Keratinocyte (primary cell): ENCODE results near the gene SMG6.

Experiments
- EZH2 ChIP-seq: IDR thresholded peaks from one replicate; pipeline ENCODE4 v1.6.1; 2012; ENCODE audit warnings: inconsistent platforms, mild to moderate bottlenecking, low read length, moderate library complexity
- TF ChIP-seq, protein P1 (sequence below), 3 experiments: IDR thresholded peaks in 1 of 3; conservative IDR thresholded peaks in 1 of 3; optimal IDR thresholded peaks in 1 of 3; 2 replicates in 2 of 3; 3 replicates in 1 of 3; pipeline versions ENCODE3 to v1.5.1; 2011; ENCODE audit warnings: low read length in 3 of 3, mild to moderate bottlenecking in 3 of 3, moderate library complexity in 2 of 3, control low read depth in 1 of 3, inconsistent platforms in 1 of 3; ENCODE audit not compliant: insufficient read depth in 2 of 3; ENCODE audit errors: extremely low read depth in 1 of 3

DNA sequence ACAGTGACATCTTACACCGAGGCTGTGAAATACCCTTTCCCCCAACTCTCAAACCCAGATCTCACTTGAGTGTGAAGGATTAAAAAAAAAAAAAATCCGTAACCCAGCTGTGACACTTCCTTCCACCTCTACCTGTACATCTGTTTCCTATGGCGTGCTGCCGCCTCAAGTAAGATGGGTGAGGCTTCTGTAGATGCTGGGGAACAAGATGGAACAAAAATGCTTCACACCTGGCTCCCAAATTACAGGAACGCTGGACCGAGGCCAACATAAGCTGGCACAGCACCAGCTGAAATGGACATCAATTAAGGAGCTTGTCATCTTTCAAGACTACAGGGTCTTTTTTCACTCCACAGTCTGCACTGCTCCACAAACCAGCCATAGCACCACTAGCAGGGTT lies 152.8 kb downstream of the SMG6 start:
- TF ChIP-seq, protein P1, sequence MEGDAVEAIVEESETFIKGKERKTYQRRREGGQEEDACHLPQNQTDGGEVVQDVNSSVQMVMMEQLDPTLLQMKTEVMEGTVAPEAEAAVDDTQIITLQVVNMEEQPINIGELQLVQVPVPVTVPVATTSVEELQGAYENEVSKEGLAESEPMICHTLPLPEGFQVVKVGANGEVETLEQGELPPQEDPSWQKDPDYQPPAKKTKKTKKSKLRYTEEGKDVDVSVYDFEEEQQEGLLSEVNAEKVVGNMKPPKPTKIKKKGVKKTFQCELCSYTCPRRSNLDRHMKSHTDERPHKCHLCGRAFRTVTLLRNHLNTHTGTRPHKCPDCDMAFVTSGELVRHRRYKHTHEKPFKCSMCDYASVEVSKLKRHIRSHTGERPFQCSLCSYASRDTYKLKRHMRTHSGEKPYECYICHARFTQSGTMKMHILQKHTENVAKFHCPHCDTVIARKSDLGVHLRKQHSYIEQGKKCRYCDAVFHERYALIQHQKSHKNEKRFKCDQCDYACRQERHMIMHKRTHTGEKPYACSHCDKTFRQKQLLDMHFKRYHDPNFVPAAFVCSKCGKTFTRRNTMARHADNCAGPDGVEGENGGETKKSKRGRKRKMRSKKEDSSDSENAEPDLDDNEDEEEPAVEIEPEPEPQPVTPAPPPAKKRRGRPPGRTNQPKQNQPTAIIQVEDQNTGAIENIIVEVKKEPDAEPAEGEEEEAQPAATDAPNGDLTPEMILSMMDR (optimal IDR thresholded peaks at IDR 0.05 in 1 of 3, IDR thresholded peaks at IDR 0.05 in 1 of 3, conservative IDR thresholded peaks at IDR 0.05 in 1 of 3; ENCODE audit: extremely low read depth in 1 of 3, insufficient read depth in 2 of 3, low read length in 3 of 3), result no peak
- no peak for TF ChIP-seq EZH2
